HepG2 (cell line): Measurements from ENCODE around the gene EIF4E1B. TPM values are rescaled to one million over a fixed set of nuclear protein-coding genes. Genes with fewer than 3 reads are reported as not detected.
A peak's percentile ranks its signal among the peaks of the same experiment; 100 is the strongest.

Source experiments
- GABPA ChIP-seq, 2 experiments: IDR thresholded peaks; 2 replicates each; pipeline ENCODE4 v1.6.1; 2011 to 2016; ENCODE audit warnings: low read depth in 2 of 2, low read length in 1 of 2, missing biosample characterization in 1 of 2, missing genetic modification characterization in 1 of 2
- KDM5A ChIP-seq: fragments of 200-600 bp; sonication (generic); IDR thresholded peaks from 2 replicates; pipeline ENCODE4 v1.7.0; 2018; ENCODE audit warnings: antibody characterized with exemption, mild to moderate bottlenecking, low read length, borderline replicate concordance
- NAIF1 ChIP-seq: sonication (generic); formaldehyde crosslinking; IDR thresholded peaks from 2 replicates; pipeline ENCODE4 v1.5.0; 2020; ENCODE audit warnings: mild to moderate bottlenecking, missing genetic modification reagents, borderline replicate concordance
- NR2F1 ChIP-seq, 2 experiments: fragments of 450-650 bp in 1 of 2; formaldehyde crosslinking in 1 of 2; IDR thresholded peaks; 2 replicates each; pipeline versions ENCODE4 v1.5.0 to v1.6.1; 2016 to 2020; ENCODE audit warnings: mild to moderate bottlenecking in 1 of 2, missing compliant biosample characterization in 1 of 2, missing genetic modification reagents in 1 of 2, moderate library complexity in 1 of 2
- PCBP1 ChIP-seq: fragments of 200-400 bp; formaldehyde crosslinking; IDR thresholded peaks from 2 replicates; pipeline ENCODE4 v1.6.1; 2017; ENCODE audit warnings: mild to moderate bottlenecking, low read depth, low read length, borderline replicate concordance
- POLR2AphosphoS2 ChIP-seq: IDR thresholded peaks from 2 replicates; pipeline ENCODE4 v1.6.1; 2011; ENCODE audit warnings: low read depth, low read length, improper control_type of control experiment
- SETDB1 ChIP-seq: sonication (generic); formaldehyde crosslinking; IDR thresholded peaks from 2 replicates; pipeline ENCODE4 v1.5.1; 2020; ENCODE audit warnings: missing genetic modification reagents, mild to moderate bottlenecking, borderline replicate concordance
- TMF1 ChIP-seq: sonication (generic); formaldehyde crosslinking; IDR thresholded peaks from 2 replicates; pipeline ENCODE4 v1.8.1; 2022; ENCODE audit warnings: low read depth, missing genetic modification reagents
- TSC22D2 ChIP-seq: sonication (generic); formaldehyde crosslinking; IDR thresholded peaks from 2 replicates; pipeline ENCODE4 v1.5.1; 2020; ENCODE audit warnings: missing genetic modification reagents, mild to moderate bottlenecking, borderline replicate concordance
- ZEB1 ChIP-seq: IDR thresholded peaks from 2 replicates; pipeline ENCODE4 v1.6.1; 2012; ENCODE audit warnings: mild to moderate bottlenecking, low read depth, inconsistent platforms; ENCODE audit not compliant: insufficient replicate concordance
- ZNF264 ChIP-seq: sonication (generic); formaldehyde crosslinking; IDR thresholded peaks from 2 replicates; pipeline ENCODE4 v1.4.0; 2020; ENCODE audit warnings: missing genetic modification reagents
- ZNF432 ChIP-seq: sonication (generic); formaldehyde crosslinking; IDR thresholded peaks from 2 replicates; pipeline ENCODE4 v1.5.0; 2020; ENCODE audit warnings: missing genetic modification reagents, mild to moderate bottlenecking, borderline replicate concordance
- ZNF772 ChIP-seq: sonication (generic); formaldehyde crosslinking; IDR thresholded peaks from 2 replicates; pipeline ENCODE4 v1.5.0; 2020; ENCODE audit warnings: mild to moderate bottlenecking, missing genetic modification reagents
- ZNF773 ChIP-seq: sonication (generic); formaldehyde crosslinking; IDR thresholded peaks from 2 replicates; pipeline ENCODE4 v1.4.0; 2020; ENCODE audit warnings: missing genetic modification reagents, borderline replicate concordance
- polyA plus RNA-seq, 8 experiments: library from polyadenylated mRNA; depleted of rRNA in 3 of 8; stranded (reverse) in 7 of 8; unstranded in 1 of 8; fragments of >200 nt; fragmentation: Illumina TruSeq in 4 of 8; extraction: Trizol in 4 of 8; gene quantifications; 2 replicates each; pipeline versions ENCODE4 v1.2.1 to v1.2.3, GENCODE V29; 2011 to 2016; ENCODE audit warnings: low read depth in 4 of 8, missing spikeins in 1 of 8, mixed read lengths in 1 of 8; ENCODE audit not compliant: insufficient read depth in 1 of 8
- total RNA-seq, 5 experiments: library from RNA; depleted of rRNA; stranded (reverse); fragments of >200 nt; fragmentation: Illumina TruSeq; extraction: Trizol; gene quantifications; 2 replicates each; pipeline ENCODE4 v1.2.3, GENCODE V29; 2016; ENCODE audit warnings: low read depth in 1 of 5
- TF ChIP-seq, protein P1 (sequence below): sonication (generic); formaldehyde crosslinking; IDR thresholded peaks from 2 replicates; pipeline ENCODE4 v1.9.0; 2021; ENCODE audit warnings: mild to moderate bottlenecking, missing genetic modification reagents
- TF ChIP-seq, protein P2 (sequence below): sonication (generic); formaldehyde crosslinking; IDR thresholded peaks from 2 replicates; pipeline ENCODE4 v1.8.1; 2022; ENCODE audit warnings: mild to moderate bottlenecking, missing genetic modification reagents
- TF ChIP-seq, protein P3 (sequence below): sonication (generic); formaldehyde crosslinking; IDR thresholded peaks from 2 replicates; pipeline ENCODE4 v1.4.0; 2020; ENCODE audit warnings: missing genetic modification reagents
- TF ChIP-seq, protein P4 (sequence below): sonication (generic); formaldehyde crosslinking; IDR thresholded peaks from 2 replicates; pipeline ENCODE4 v1.4.0; 2020; ENCODE audit warnings: missing genetic modification reagents, borderline replicate concordance

EIF4E1B gene
- total and polyA plus RNA-seq, 2 of the 13 experiments (the other 11 are each of a cell fraction or from before 2014, with no cell fraction given), result not detected

DNA sequence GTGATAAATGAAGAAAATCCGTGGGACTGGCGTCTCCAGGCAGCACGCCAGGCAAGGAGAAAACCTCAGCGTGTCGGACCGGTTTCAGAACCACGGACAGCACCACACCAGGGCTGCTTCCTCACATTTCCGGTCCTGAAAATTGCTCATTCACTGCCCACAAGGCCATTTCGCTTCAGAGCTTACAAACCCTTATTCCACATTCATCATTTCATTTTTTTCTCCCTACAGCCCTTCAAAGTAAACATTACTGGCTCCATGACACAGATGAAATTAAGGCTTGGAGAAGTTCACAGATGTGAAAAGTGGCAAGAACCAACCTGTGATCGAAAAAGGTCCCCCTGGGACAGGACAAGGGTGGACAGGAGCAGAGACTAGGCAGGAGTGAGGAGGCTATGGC, 19.0 kb upstream of the EIF4E1B start (continued):
- TF ChIP-seq, protein P1, sequence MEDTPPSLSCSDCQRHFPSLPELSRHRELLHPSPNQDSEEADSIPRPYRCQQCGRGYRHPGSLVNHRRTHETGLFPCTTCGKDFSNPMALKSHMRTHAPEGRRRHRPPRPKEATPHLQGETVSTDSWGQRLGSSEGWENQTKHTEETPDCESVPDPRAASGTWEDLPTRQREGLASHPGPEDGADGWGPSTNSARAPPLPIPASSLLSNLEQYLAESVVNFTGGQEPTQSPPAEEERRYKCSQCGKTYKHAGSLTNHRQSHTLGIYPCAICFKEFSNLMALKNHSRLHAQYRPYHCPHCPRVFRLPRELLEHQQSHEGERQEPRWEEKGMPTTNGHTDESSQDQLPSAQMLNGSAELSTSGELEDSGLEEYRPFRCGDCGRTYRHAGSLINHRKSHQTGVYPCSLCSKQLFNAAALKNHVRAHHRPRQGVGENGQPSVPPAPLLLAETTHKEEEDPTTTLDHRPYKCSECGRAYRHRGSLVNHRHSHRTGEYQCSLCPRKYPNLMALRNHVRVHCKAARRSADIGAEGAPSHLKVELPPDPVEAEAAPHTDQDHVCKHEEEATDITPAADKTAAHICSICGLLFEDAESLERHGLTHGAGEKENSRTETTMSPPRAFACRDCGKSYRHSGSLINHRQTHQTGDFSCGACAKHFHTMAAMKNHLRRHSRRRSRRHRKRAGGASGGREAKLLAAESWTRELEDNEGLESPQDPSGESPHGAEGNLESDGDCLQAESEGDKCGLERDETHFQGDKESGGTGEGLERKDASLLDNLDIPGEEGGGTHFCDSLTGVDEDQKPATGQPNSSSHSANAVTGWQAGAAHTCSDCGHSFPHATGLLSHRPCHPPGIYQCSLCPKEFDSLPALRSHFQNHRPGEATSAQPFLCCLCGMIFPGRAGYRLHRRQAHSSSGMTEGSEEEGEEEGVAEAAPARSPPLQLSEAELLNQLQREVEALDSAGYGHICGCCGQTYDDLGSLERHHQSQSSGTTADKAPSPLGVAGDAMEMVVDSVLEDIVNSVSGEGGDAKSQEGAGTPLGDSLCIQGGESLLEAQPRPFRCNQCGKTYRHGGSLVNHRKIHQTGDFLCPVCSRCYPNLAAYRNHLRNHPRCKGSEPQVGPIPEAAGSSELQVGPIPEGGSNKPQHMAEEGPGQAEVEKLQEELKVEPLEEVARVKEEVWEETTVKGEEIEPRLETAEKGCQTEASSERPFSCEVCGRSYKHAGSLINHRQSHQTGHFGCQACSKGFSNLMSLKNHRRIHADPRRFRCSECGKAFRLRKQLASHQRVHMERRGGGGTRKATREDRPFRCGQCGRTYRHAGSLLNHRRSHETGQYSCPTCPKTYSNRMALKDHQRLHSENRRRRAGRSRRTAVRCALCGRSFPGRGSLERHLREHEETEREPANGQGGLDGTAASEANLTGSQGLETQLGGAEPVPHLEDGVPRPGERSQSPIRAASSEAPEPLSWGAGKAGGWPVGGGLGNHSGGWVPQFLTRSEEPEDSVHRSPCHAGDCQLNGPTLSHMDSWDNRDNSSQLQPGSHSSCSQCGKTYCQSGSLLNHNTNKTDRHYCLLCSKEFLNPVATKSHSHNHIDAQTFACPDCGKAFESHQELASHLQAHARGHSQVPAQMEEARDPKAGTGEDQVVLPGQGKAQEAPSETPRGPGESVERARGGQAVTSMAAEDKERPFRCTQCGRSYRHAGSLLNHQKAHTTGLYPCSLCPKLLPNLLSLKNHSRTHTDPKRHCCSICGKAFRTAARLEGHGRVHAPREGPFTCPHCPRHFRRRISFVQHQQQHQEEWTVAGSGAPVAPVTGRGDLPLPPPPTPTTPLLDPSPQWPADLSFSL, result no peak
- TF ChIP-seq NR2F1 (CRISPR knock-in tag; IDR thresholded peaks at IDR 0.05) (no peak), SETDB1 (CRISPR knock-in tag) (no peak), NAIF1 (CRISPR knock-in tag) (no peak), ZNF264 (no peak), ZNF772 (CRISPR knock-in tag) (no peak), KDM5A (no peak), TMF1 (CRISPR knock-in tag) (peak; percentile 56; the same call in 1 of the 2 replicates), POLR2AphosphoS2 (no peak), TSC22D2 (CRISPR knock-in tag) (peak; percentile 91), PCBP1 (no peak), ZNF432 (CRISPR knock-in tag) (no peak), ZNF773 (CRISPR knock-in tag) (0 out of 2 replicates have a peak, but pooled peaks have one; percentile 50), ZEB1 (no peak), GABPA (IDR thresholded peaks at IDR 0.05; ENCODE audit: low read depth, low read length) (peak; percentile 31; the same call in 1 of the 2 replicates), GABPA (CRISPR knock-in tag; IDR thresholded peaks at IDR 0.05; ENCODE audit: low read depth) (peak; percentile 82)
- TF ChIP-seq, protein P2, sequence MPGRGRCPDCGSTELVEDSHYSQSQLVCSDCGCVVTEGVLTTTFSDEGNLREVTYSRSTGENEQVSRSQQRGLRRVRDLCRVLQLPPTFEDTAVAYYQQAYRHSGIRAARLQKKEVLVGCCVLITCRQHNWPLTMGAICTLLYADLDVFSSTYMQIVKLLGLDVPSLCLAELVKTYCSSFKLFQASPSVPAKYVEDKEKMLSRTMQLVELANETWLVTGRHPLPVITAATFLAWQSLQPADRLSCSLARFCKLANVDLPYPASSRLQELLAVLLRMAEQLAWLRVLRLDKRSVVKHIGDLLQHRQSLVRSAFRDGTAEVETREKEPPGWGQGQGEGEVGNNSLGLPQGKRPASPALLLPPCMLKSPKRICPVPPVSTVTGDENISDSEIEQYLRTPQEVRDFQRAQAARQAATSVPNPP (CRISPR knock-in tag), result no peak
- TF ChIP-seq, protein P3, sequence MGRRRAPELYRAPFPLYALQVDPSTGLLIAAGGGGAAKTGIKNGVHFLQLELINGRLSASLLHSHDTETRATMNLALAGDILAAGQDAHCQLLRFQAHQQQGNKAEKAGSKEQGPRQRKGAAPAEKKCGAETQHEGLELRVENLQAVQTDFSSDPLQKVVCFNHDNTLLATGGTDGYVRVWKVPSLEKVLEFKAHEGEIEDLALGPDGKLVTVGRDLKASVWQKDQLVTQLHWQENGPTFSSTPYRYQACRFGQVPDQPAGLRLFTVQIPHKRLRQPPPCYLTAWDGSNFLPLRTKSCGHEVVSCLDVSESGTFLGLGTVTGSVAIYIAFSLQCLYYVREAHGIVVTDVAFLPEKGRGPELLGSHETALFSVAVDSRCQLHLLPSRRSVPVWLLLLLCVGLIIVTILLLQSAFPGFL (CRISPR knock-in tag), result no peak
- TF ChIP-seq, protein P4, sequence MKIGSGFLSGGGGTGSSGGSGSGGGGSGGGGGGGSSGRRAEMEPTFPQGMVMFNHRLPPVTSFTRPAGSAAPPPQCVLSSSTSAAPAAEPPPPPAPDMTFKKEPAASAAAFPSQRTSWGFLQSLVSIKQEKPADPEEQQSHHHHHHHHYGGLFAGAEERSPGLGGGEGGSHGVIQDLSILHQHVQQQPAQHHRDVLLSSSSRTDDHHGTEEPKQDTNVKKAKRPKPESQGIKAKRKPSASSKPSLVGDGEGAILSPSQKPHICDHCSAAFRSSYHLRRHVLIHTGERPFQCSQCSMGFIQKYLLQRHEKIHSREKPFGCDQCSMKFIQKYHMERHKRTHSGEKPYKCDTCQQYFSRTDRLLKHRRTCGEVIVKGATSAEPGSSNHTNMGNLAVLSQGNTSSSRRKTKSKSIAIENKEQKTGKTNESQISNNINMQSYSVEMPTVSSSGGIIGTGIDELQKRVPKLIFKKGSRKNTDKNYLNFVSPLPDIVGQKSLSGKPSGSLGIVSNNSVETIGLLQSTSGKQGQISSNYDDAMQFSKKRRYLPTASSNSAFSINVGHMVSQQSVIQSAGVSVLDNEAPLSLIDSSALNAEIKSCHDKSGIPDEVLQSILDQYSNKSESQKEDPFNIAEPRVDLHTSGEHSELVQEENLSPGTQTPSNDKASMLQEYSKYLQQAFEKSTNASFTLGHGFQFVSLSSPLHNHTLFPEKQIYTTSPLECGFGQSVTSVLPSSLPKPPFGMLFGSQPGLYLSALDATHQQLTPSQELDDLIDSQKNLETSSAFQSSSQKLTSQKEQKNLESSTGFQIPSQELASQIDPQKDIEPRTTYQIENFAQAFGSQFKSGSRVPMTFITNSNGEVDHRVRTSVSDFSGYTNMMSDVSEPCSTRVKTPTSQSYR, result peak; percentile 39; the same call in 1 of the 2 replicates
